HCT116 (cell line): ENCODE data around the gene GGCX.

Experiments used
- EZH2 ChIP-seq: fragments of 200-600 bp; sonication (generic); IDR thresholded peaks from 2 replicates; pipeline ENCODE4 v1.6.1; 2017; ENCODE audit warnings: antibody characterized with exemption, mixed run types
- EZH2phosphoT487 ChIP-seq: fragments of 200-600 bp; IDR thresholded peaks from 2 replicates; pipeline ENCODE4 v1.6.1; 2018; ENCODE audit warnings: antibody characterized with exemption, borderline replicate concordance
- JUND ChIP-seq: IDR thresholded peaks from 2 replicates; pipeline ENCODE4 v1.6.1; 2012
- POLR2A ChIP-seq: IDR thresholded peaks from 2 replicates; pipeline ENCODE4 v1.7.0; 2011; ENCODE audit warnings: borderline replicate concordance; ENCODE audit not compliant: insufficient read depth, insufficient read length; ENCODE audit errors: extremely low read depth
- POLR2AphosphoS5 ChIP-seq: IDR thresholded peaks from 2 replicates; pipeline ENCODE4 v1.6.1; 2011; ENCODE audit warnings: mild to moderate bottlenecking, low read depth, low read length, moderate library complexity
- SRF ChIP-seq: IDR thresholded peaks from 2 replicates; pipeline ENCODE4 v1.6.1; 2012; ENCODE audit warnings: low read depth
- ZNF274 ChIP-seq: fragments of 200-500 bp; sonication (Bioruptor generic); IDR thresholded peaks from 2 replicates; pipeline ENCODE4 v1.6.1; 2014; ENCODE audit warnings: mild to moderate bottlenecking, low read depth, low read length, inconsistent platforms
- TF ChIP-seq, protein P1 (sequence below), 3 experiments: fragments of 200-600 bp in 1 of 3; sonication (generic) in 1 of 3; IDR thresholded peaks in 2 of 3; conservative IDR thresholded peaks in 1 of 3; 2 replicates each; pipeline ENCODE4 v1.5.1; 2012 to 2017; ENCODE audit warnings: low read depth in 2 of 3, low read length in 2 of 3, antibody characterized with exemption in 1 of 3, borderline replicate concordance in 1 of 3, control low read depth in 1 of 3, mild to moderate bottlenecking in 1 of 3, mixed read lengths in 1 of 3, mixed run types in 1 of 3, moderate library complexity in 1 of 3; ENCODE audit not compliant: insufficient read depth in 1 of 3
- TF ChIP-seq, protein P2 (sequence below): IDR thresholded peaks from 2 replicates; pipeline ENCODE4 v1.6.1; 2012; ENCODE audit warnings: low read depth

DNA sequence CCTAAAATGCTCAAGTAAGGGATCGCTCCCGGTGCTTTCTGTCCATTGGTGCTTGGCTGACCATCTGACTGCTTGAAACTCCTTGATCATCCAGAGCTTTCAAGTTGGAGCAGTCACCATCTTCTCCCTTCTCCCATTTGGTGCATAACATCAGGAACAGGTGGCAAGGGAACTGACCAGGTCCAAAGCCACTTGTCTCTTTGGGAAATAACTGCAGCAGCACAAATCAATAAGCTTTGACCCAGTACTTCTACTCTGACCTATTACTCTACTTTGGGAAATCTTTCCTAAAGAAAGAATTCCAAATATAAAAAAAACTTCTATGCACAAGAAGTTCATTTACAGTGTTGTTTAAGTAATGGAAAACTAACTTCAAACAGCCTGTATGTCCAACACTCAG is 32.9 kb downstream of the GGCX start:
- TF ChIP-seq, protein P1, sequence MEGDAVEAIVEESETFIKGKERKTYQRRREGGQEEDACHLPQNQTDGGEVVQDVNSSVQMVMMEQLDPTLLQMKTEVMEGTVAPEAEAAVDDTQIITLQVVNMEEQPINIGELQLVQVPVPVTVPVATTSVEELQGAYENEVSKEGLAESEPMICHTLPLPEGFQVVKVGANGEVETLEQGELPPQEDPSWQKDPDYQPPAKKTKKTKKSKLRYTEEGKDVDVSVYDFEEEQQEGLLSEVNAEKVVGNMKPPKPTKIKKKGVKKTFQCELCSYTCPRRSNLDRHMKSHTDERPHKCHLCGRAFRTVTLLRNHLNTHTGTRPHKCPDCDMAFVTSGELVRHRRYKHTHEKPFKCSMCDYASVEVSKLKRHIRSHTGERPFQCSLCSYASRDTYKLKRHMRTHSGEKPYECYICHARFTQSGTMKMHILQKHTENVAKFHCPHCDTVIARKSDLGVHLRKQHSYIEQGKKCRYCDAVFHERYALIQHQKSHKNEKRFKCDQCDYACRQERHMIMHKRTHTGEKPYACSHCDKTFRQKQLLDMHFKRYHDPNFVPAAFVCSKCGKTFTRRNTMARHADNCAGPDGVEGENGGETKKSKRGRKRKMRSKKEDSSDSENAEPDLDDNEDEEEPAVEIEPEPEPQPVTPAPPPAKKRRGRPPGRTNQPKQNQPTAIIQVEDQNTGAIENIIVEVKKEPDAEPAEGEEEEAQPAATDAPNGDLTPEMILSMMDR (IDR thresholded peaks at IDR 0.05 in 2 of 3, conservative IDR thresholded peaks at IDR 0.05 in 1 of 3; ENCODE audit: borderline replicate concordance in 1 of 3, insufficient read depth in 1 of 3, low read depth in 2 of 3, low read length in 2 of 3), result no peak
- no peak for TF ChIP-seq ZNF274
- TF ChIP-seq SRF, result no peak
- no peak for TF ChIP-seq EZH2phosphoT487
- TF ChIP-seq, protein P2, sequence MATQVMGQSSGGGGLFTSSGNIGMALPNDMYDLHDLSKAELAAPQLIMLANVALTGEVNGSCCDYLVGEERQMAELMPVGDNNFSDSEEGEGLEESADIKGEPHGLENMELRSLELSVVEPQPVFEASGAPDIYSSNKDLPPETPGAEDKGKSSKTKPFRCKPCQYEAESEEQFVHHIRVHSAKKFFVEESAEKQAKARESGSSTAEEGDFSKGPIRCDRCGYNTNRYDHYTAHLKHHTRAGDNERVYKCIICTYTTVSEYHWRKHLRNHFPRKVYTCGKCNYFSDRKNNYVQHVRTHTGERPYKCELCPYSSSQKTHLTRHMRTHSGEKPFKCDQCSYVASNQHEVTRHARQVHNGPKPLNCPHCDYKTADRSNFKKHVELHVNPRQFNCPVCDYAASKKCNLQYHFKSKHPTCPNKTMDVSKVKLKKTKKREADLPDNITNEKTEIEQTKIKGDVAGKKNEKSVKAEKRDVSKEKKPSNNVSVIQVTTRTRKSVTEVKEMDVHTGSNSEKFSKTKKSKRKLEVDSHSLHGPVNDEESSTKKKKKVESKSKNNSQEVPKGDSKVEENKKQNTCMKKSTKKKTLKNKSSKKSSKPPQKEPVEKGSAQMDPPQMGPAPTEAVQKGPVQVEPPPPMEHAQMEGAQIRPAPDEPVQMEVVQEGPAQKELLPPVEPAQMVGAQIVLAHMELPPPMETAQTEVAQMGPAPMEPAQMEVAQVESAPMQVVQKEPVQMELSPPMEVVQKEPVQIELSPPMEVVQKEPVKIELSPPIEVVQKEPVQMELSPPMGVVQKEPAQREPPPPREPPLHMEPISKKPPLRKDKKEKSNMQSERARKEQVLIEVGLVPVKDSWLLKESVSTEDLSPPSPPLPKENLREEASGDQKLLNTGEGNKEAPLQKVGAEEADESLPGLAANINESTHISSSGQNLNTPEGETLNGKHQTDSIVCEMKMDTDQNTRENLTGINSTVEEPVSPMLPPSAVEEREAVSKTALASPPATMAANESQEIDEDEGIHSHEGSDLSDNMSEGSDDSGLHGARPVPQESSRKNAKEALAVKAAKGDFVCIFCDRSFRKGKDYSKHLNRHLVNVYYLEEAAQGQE, result no peak
- TF ChIP-seq POLR2AphosphoS5, result no peak
- TF ChIP-seq JUND, result no peak
- TF ChIP-seq POLR2A, result no peak
- TF ChIP-seq EZH2, result no peak
